GM23338 (cell line): ENCODE data around the gene ADIG. TPM values are rescaled to one million over a fixed set of nuclear protein-coding genes. Genes with fewer than 3 reads are reported as not detected.

Experiments
- ATAC-seq: fragments of 200-7000 bp; cut with Tn5 transposase; 3 replicates; pipeline ENCODE4 v1.9.1; 2020
- DNase-seq: peaks from one replicate; pipeline ENCODE4 v3.0.0-alpha.2; 2015; ENCODE audit warnings: low spot score
- H2AFZ ChIP-seq: fragments of 200-600 bp; sonication (generic); 2 replicates; pipeline ENCODE4 v1.8.0; 2016; ENCODE audit warnings: antibody characterized with exemption, mild to moderate bottlenecking, moderate library complexity
- H3F3A ChIP-seq: fragments of 200-600 bp; sonication (generic); replicated peaks from 2 replicates; pipeline ENCODE4 v1.8.0; 2017; ENCODE audit warnings: antibody characterized with exemption, mixed run types, low read depth
- H3K27ac ChIP-seq: fragments of 200-600 bp; sonication (generic); 2 replicates; pipeline ENCODE4 v1.6.1; 2016; ENCODE audit warnings: low read depth
- H3K27me3 ChIP-seq: fragments of 200-600 bp; sonication (generic); 2 replicates; pipeline ENCODE4 v1.8.0; 2016; ENCODE audit warnings: mild to moderate bottlenecking, mixed run types, moderate library complexity; ENCODE audit not compliant: insufficient read depth
- H3K36me3 ChIP-seq: fragments of 200-600 bp; sonication (generic); 2 replicates; pipeline ENCODE4 v1.8.0; 2016; ENCODE audit warnings: mild to moderate bottlenecking; ENCODE audit not compliant: insufficient read depth
- H3K4me1 ChIP-seq: fragments of 200-600 bp; sonication (generic); 2 replicates; pipeline ENCODE4 v1.8.0; 2016; ENCODE audit warnings: mild to moderate bottlenecking, moderate library complexity; ENCODE audit not compliant: insufficient read depth
- H3K4me2 ChIP-seq: fragments of 200-600 bp; sonication (generic); 2 replicates; pipeline ENCODE4 v1.7.1; 2017; ENCODE audit warnings: mixed run types
- H3K4me3 ChIP-seq: fragments of 200-600 bp; sonication (generic); 2 replicates; pipeline ENCODE4 v1.6.1; 2016; ENCODE audit warnings: mixed run types
- H3K79me2 ChIP-seq: fragments of 200-600 bp; sonication (generic); replicated peaks from 2 replicates; pipeline ENCODE4 v1.8.0; 2017; ENCODE audit warnings: mild to moderate bottlenecking; ENCODE audit not compliant: insufficient read depth
- H3K9me2 ChIP-seq: fragments of 200-600 bp; sonication (generic); 2 replicates; pipeline ENCODE4 v1.8.0; 2017; ENCODE audit not compliant: insufficient read depth
- H4K20me1 ChIP-seq: fragments of 200-600 bp; sonication (generic); replicated peaks from 2 replicates; pipeline ENCODE4 v1.8.0; 2017; ENCODE audit warnings: mild to moderate bottlenecking; ENCODE audit not compliant: insufficient read depth
- H3K27ac Mint-ChIP-seq: 2 replicates; pipeline ENCODE4 v1.8.0; 2020; ENCODE audit warnings: inconsistent platforms, mild to moderate bottlenecking, moderate library complexity, mixed read lengths
- H3K27me3 Mint-ChIP-seq: 3 replicates; pipeline ENCODE4 v1.8.0; 2022; ENCODE audit warnings: low read depth, mild to moderate bottlenecking, moderate library complexity, mixed read lengths, inconsistent platforms; ENCODE audit not compliant: insufficient read depth, poor library complexity
- H3K36me3 Mint-ChIP-seq: 3 replicates; pipeline ENCODE4 v1.8.0; 2021; ENCODE audit warnings: low read depth, mild to moderate bottlenecking, inconsistent platforms, moderate library complexity, mixed read lengths
- H3K4me1 Mint-ChIP-seq: 3 replicates; pipeline ENCODE4 v1.8.0; 2020; ENCODE audit warnings: mild to moderate bottlenecking, inconsistent platforms, mixed read lengths
- H3K4me3 Mint-ChIP-seq: 3 replicates; pipeline ENCODE4 v1.8.0; 2021; ENCODE audit warnings: moderate library complexity, mild to moderate bottlenecking, inconsistent platforms, mixed read lengths
- H3K9me3 Mint-ChIP-seq: 3 replicates; pipeline ENCODE4 v1.8.0; 2020; ENCODE audit warnings: moderate library complexity, mild to moderate bottlenecking, inconsistent platforms, mixed read lengths
- CTCF ChIP-seq, 2 experiments: fragments of 200-600 bp in 1 of 2; sonication (generic) in 1 of 2; conservative IDR thresholded peaks; 2 replicates each; pipeline versions ENCODE4 v1.5.1 to v1.6.1; 2016 to 2017; ENCODE audit warnings: antibody characterized with exemption in 2 of 2, low read depth in 2 of 2, mild to moderate bottlenecking in 2 of 2, moderate library complexity in 1 of 2
- EZH2 ChIP-seq: fragments of 200-600 bp; sonication (generic); IDR thresholded peaks from one replicate; pipeline ENCODE4 v1.8.0; 2017; ENCODE audit warnings: antibody characterized with exemption, mild to moderate bottlenecking, low read depth; ENCODE audit not compliant: unreplicated experiment
- NANOG ChIP-seq: IDR thresholded peaks from 2 replicates; pipeline ENCODE4 v1.6.1; 2016; ENCODE audit warnings: antibody characterized with exemption, borderline replicate concordance
- REST ChIP-seq: IDR thresholded peaks from one replicate; pipeline ENCODE4 v1.6.1; 2018; ENCODE audit warnings: antibody characterized with exemption; ENCODE audit not compliant: unreplicated experiment
- ZNF114 ChIP-seq: fragments of 250-450 bp; sonication (Bioruptor Pico); IDR thresholded peaks from 2 replicates; pipeline ENCODE4 v1.5.0; 2020; ENCODE audit warnings: mild to moderate bottlenecking, moderate library complexity
- ZNF331 ChIP-seq: fragments of 250-450 bp; sonication (Bioruptor Pico); IDR thresholded peaks from 2 replicates; pipeline ENCODE4 v1.5.0; 2020; ENCODE audit warnings: low read depth, mild to moderate bottlenecking, moderate library complexity
- ZNF462 ChIP-seq: fragments of 250-450 bp; sonication (Bioruptor Pico); IDR thresholded peaks from 2 replicates; pipeline ENCODE4 v1.5.0; 2020; ENCODE audit warnings: mild to moderate bottlenecking, moderate library complexity
- polyA plus RNA-seq: library from polyadenylated mRNA; unstranded; fragments of >200 nt; fragmentation: Nextera tagmentation; extraction: Ambion mirVana; gene quantifications from 2 replicates; pipeline ENCODE4 v1.2.1, GENCODE V29; 2016
- total RNA-seq: library from RNA; depleted of rRNA; stranded (reverse); fragments of >200 nt; shearing (Covaris generic); gene quantifications from 2 replicates; pipeline ENCODE4 v1.2.3, GENCODE V29; 2014

The ADIG gene
- total and polyA plus RNA-seq, 2 experiments from 2014 or later = not detected

- Histone ChIP-seq H3K36me3 (no peaks in the 10 kb centered on the region), H3K4me3 (no peak overlapping the region), H3K9me2 (0 out of 2 replicates have a peak, but pooled peaks cover 3% of the 10 kb centered on the region), H3K79me2 (no peaks in the 10 kb centered on the region), H3F3A (no peaks in the 10 kb centered on the region), H2AFZ (peak overlapping the region; percentile 57; the same call in 1 of the 2 replicates), H3K4me2 (no peak overlapping the region), H3K4me1 (peaks cover 7% of the 10 kb centered on the region; the same call in 1 of the 2 replicates), H3K27ac (no peak overlapping the region), H3K27me3 (no peaks in the 10 kb centered on the region; the same call in 1 of the 2 replicates), H4K20me1 (no peaks in the 10 kb centered on the region)
- Mint-ChIP-seq H3K27me3 (peaks cover 14% of the 10 kb centered on the region), H3K27ac (no peak overlapping the region), H3K4me1 (peaks cover 21% of the 10 kb centered on the region), H3K36me3 (no peaks in the 10 kb centered on the region), H3K4me3 (no peak overlapping the region), H3K9me3 (peaks cover 2% of the 10 kb centered on the region; the same call in 1 of the 3 replicates)
- peak; percentile 82 for DNase-seq
- peak; percentile 93 for ATAC-seq
- TF ChIP-seq ZNF462 (CRISPR knock-in tag) = no peak
- no peak for TF ChIP-seq EZH2
- peak; percentile 78 to 85 for TF ChIP-seq CTCF (conservative IDR thresholded peaks at IDR 0.05; ENCODE audit: low read depth in 2 of 2)
- no peak for TF ChIP-seq REST
- TF ChIP-seq ZNF114 (CRISPR knock-in tag) = no peak
- TF ChIP-seq ZNF331 (CRISPR knock-in tag) = no peak
- no peak for TF ChIP-seq NANOG
Measured at GRCh38 chr20:38633577-38634093, 52.6 kb downstream of the ADIG start.
